Activated CD4-positive, alpha-beta T cell treated with anti-CD3 and anti-CD28 coated beads, Interleukin-10, Interleukin-2, amounts not matched to agents 100 ng/mL and 50 ng/mL, durations not matched to agents 16 hours and 8 hours (primary cell): ENCODE measurements around the gene ST8SIA6.
A peak's percentile ranks its signal among the peaks of the same experiment; 100 is the strongest.
"Not testable (repeated sequence)": the region's sequence is repeated elsewhere in the genome, so short reads cannot be mapped to it uniquely, and the experiment has no call there.

Experiments used
- DNase-seq: peaks from one replicate; pipeline ENCODE4 v3.0.0-alpha.2; 2020

ST8SIA6 gene

GRCh38 chr10:17454161-17455014 lies at the start of gene ST8SIA6:
Gene ST8SIA6 (minus strand): TSS chr10:17454595. CDS start chr10:17454255, 340 bp downstream.
- peak; percentile 65 for DNase-seq

GRCh38 chr10:17503795-17504194 lies 49.4 kb upstream of the ST8SIA6 start:
- no peak for DNase-seq

GRCh38 chr10:17502814-17503213 lies 48.4 kb upstream of the ST8SIA6 start:
- no peak for DNase-seq

GRCh38 chr10:17499014-17499413 lies 44.6 kb upstream of the ST8SIA6 start:
- not testable (repeated sequence) for DNase-seq

GRCh38 chr10:17497446-17498030 lies 43.1 kb upstream of the ST8SIA6 start:
- DNase-seq = no peak

- no peak for DNase-seq
These were observed 40.3 kb upstream of the ST8SIA6 start for GRCh38 chr10:17494626-17495260.

GRCh38 chr10:17488848-17489247 lies 34.5 kb upstream of the ST8SIA6 start:
- DNase-seq = no peak

- no peak for DNase-seq
These were observed 28.7 kb upstream of the ST8SIA6 start for GRCh38 chr10:17483079-17483478.

GRCh38 chr10:17479822-17480221 lies 25.4 kb upstream of the ST8SIA6 start:
- DNase-seq = no peak

- DNase-seq = no peak
These were observed 24.7 kb upstream of the ST8SIA6 start for GRCh38 chr10:17479015-17479615.

GRCh38 chr10:17476073-17476472 lies 21.7 kb upstream of the ST8SIA6 start:
- DNase-seq = no peak

- no peak for DNase-seq
These were observed 21.3 kb upstream of the ST8SIA6 start for GRCh38 chr10:17475661-17476060.

GRCh38 chr10:17474595-17475323 lies 20.4 kb upstream of the ST8SIA6 start:
- DNase-seq = no peak

- no peak for DNase-seq
These were observed 19.0 kb upstream of the ST8SIA6 start for GRCh38 chr10:17473228-17473950.

GRCh38 chr10:17472481-17473227 lies 18.3 kb upstream of the ST8SIA6 start:
- no peak for DNase-seq

- no peak for DNase-seq
These were observed 15.9 kb upstream of the ST8SIA6 start for GRCh38 chr10:17470246-17470645.

- DNase-seq = no peak
These were observed 11.1 kb upstream of the ST8SIA6 start for GRCh38 chr10:17465328-17466125.

- DNase-seq = no peak
These were observed 10.2 kb upstream of the ST8SIA6 start for GRCh38 chr10:17464545-17464944.

GRCh38 chr10:17460756-17461155 lies 6.4 kb upstream of the ST8SIA6 start:
- no peak for DNase-seq

GRCh38 chr10:17457083-17457482 lies 2.7 kb upstream of the ST8SIA6 start:
- DNase-seq = no peak
